H1 (cell line): Measurements from ENCODE around the gene C15orf61. TPM values are rescaled to one million over a fixed set of nuclear protein-coding genes. Genes with fewer than 3 reads are reported as not detected.

ENCODE experiments used
- CTCF ChIA-PET: fragments of 300-600 bp; sonication (Branson Sonifier 250); formaldehyde crosslinking; loops from one replicate; lab custom pipeline; 2021; ENCODE audit not compliant: partially characterized antibody; lab: Charles Lee
- POLR2A ChIA-PET: fragments of 300-600 bp; sonication (Branson Sonifier 250); formaldehyde crosslinking; loops from one replicate; lab custom pipeline; 2021; ENCODE audit warnings: inconsistent platforms; ENCODE audit not compliant: partially characterized antibody; lab: Charles Lee
- DNase-seq, 2 experiments: peaks; one replicate each; pipeline versions ENCODE4 v3.0.0 to v3.0.0-alpha.2; 2010 to 2022; ENCODE audit warnings: low spot score in 2 of 2, low read depth in 1 of 2, mixed read lengths in 1 of 2
- FAIRE-seq: peaks from 2 replicates; lab custom pipeline; 2011; peaks lifted over from hg19 to GRCh38; lab: Jason Lieb, UNC
- H2AFZ ChIP-seq: 2 replicates; pipeline ENCODE4 v1.8.1; 2012; ENCODE audit warnings: low read length, inconsistent platforms
- H2AK5ac ChIP-seq: 2 replicates; pipeline ENCODE4 v1.6.1; 2013; ENCODE audit warnings: low read depth, low read length
- H2BK120ac ChIP-seq: replicated peaks from 2 replicates; pipeline ENCODE3; 2013; ENCODE audit warnings: low read depth, low read length, inconsistent platforms
- H2BK12ac ChIP-seq: 2 replicates; pipeline ENCODE4 v1.6.1; 2013; ENCODE audit warnings: low read depth, low read length
- H2BK15ac ChIP-seq: 2 replicates; pipeline ENCODE4 v1.6.1; 2013; ENCODE audit warnings: low read length
- H2BK20ac ChIP-seq: 2 replicates; pipeline ENCODE4 v1.6.1; 2013; ENCODE audit warnings: low read length
- H2BK5ac ChIP-seq: 2 replicates; pipeline ENCODE4 v1.6.1; 2013; ENCODE audit warnings: low read depth, low read length
- H3K14ac ChIP-seq: 2 replicates; pipeline ENCODE4 v1.6.1; 2013; ENCODE audit warnings: inconsistent platforms; ENCODE audit not compliant: insufficient read length
- H3K18ac ChIP-seq: 2 replicates; pipeline ENCODE4 v1.6.1; 2013; ENCODE audit warnings: low read length; ENCODE audit errors: extremely low read depth
- H3K23ac ChIP-seq: 2 replicates; pipeline ENCODE4 v1.6.1; 2013; ENCODE audit warnings: inconsistent platforms; ENCODE audit not compliant: insufficient read length
- H3K23me2 ChIP-seq: 2 replicates; pipeline ENCODE4 v1.6.1; 2013; ENCODE audit warnings: low read depth, low read length
- H3K27ac ChIP-seq: 2 replicates; pipeline ENCODE4 v1.6.1; 2011; ENCODE audit warnings: low read depth, low read length, inconsistent platforms
- H3K27me3 ChIP-seq, 4 experiments: replicated peaks in 1 of 4; 1 replicate in 1 of 4; 2 replicates in 3 of 4; pipeline versions ENCODE4 v1.6.1 to v1.8.1; 2011 to 2013; ENCODE audit warnings: low read length in 3 of 4, mild to moderate bottlenecking in 3 of 4, inconsistent platforms in 2 of 4, mixed read lengths in 2 of 4, moderate library complexity in 1 of 4; ENCODE audit not compliant: control insufficient read depth in 3 of 4, insufficient read depth in 3 of 4; ENCODE audit errors: extremely low read depth in 1 of 4
- H3K36me3 ChIP-seq, 4 experiments: 2 replicates each; pipeline versions ENCODE4 v1.6.1 to v1.8.1; 2011 to 2013; ENCODE audit warnings: mild to moderate bottlenecking in 4 of 4, low read length in 3 of 4, moderate library complexity in 2 of 4, control low read depth in 1 of 4, inconsistent platforms in 1 of 4; ENCODE audit not compliant: insufficient read depth in 4 of 4, control insufficient read depth in 2 of 4
- H3K4ac ChIP-seq: replicated peaks from 2 replicates; pipeline ENCODE3; 2013; ENCODE audit warnings: low read length, low read depth, mixed read lengths, inconsistent platforms; ENCODE audit not compliant: insufficient read length
- H3K4me1 ChIP-seq, 4 experiments: replicated peaks in 1 of 4; 1 replicate in 1 of 4; 2 replicates in 3 of 4; pipeline versions ENCODE4 v1.6.1 to v1.8.1; 2011 to 2013; ENCODE audit warnings: low read length in 3 of 4, inconsistent platforms in 2 of 4, mixed read lengths in 1 of 4; ENCODE audit not compliant: insufficient read depth in 4 of 4, control insufficient read depth in 3 of 4
- H3K4me2 ChIP-seq, 2 experiments: 2 replicates each; pipeline versions ENCODE4 v1.6.1 to v1.8.1; 2011 to 2013; ENCODE audit warnings: low read depth in 2 of 2, low read length in 2 of 2, control low read depth in 1 of 2, inconsistent platforms in 1 of 2, mild to moderate bottlenecking in 1 of 2; ENCODE audit not compliant: insufficient read depth in 1 of 2
- H3K4me3 ChIP-seq, 4 experiments: fragments of 200-600, 300-600 bp in 1 of 4; sonication (generic), shearing (Covaris generic), sonication (Bioruptor Twin) in 1 of 4; 2 replicates each; pipeline versions ENCODE4 v1.5.1 to v1.8.1; 2011 to 2016; ENCODE audit warnings: low read length in 4 of 4, low read depth in 3 of 4, control low read depth in 2 of 4, inconsistent platforms in 2 of 4, mild to moderate bottlenecking in 2 of 4, mixed read lengths in 1 of 4, moderate library complexity in 1 of 4; ENCODE audit not compliant: insufficient read depth in 2 of 4; ENCODE audit errors: extremely low read depth in 1 of 4
- H3K56ac ChIP-seq: replicated peaks from 2 replicates; pipeline ENCODE3; 2013; ENCODE audit warnings: low read depth, mild to moderate bottlenecking, mixed read lengths, low read length, inconsistent platforms; ENCODE audit not compliant: insufficient read length
- H3K79me1 ChIP-seq: 2 replicates; pipeline ENCODE4 v1.6.1; 2013; ENCODE audit warnings: low read depth, low read length, control low read depth
- H3K79me2 ChIP-seq, 2 experiments: 2 replicates each; pipeline versions ENCODE4 v1.6.1 to v1.8.1; 2012 to 2013; ENCODE audit warnings: low read length in 2 of 2, mild to moderate bottlenecking in 2 of 2, inconsistent platforms in 1 of 2; ENCODE audit not compliant: insufficient read depth in 2 of 2, control insufficient read depth in 1 of 2
- H3K9ac ChIP-seq, 4 experiments: replicated peaks in 1 of 4; 1 replicate in 1 of 4; 2 replicates in 3 of 4; pipeline versions ENCODE4 v1.6.1 to v1.8.1; 2011 to 2013; ENCODE audit warnings: low read depth in 3 of 4, low read length in 3 of 4, control low read depth in 2 of 4, mild to moderate bottlenecking in 2 of 4, moderate library complexity in 2 of 4, inconsistent platforms in 1 of 4; ENCODE audit errors: extremely low read depth in 1 of 4
- H3K9me3 ChIP-seq, 2 experiments: 2 replicates each; pipeline versions ENCODE4 v1.6.1 to v1.8.1; 2012 to 2013; ENCODE audit warnings: mild to moderate bottlenecking in 2 of 2, moderate library complexity in 2 of 2, control low read depth in 1 of 2, inconsistent platforms in 1 of 2, low read depth in 1 of 2, low read length in 1 of 2, mixed read lengths in 1 of 2; ENCODE audit not compliant: insufficient read depth in 2 of 2
- H4K20me1 ChIP-seq, 2 experiments: replicated peaks in 1 of 2; 2 replicates each; pipeline versions ENCODE3 to v1.8.1; 2011 to 2013; ENCODE audit warnings: inconsistent platforms in 2 of 2, low read length in 2 of 2, mild to moderate bottlenecking in 1 of 2; ENCODE audit not compliant: insufficient read depth in 2 of 2, control insufficient read depth in 1 of 2
- H4K5ac ChIP-seq: 2 replicates; pipeline ENCODE4 v1.6.1; 2013; ENCODE audit warnings: low read length, low read depth, mixed read lengths, inconsistent platforms; ENCODE audit not compliant: insufficient read length
- H4K8ac ChIP-seq: 2 replicates; pipeline ENCODE4 v1.8.0; 2013; ENCODE audit warnings: mild to moderate bottlenecking, moderate library complexity, low read length, inconsistent platforms; ENCODE audit not compliant: insufficient read depth; ENCODE audit errors: extremely low read depth
- H4K91ac ChIP-seq: replicated peaks from 2 replicates; pipeline ENCODE3; 2013; ENCODE audit warnings: low read length, mixed read lengths, inconsistent platforms; ENCODE audit not compliant: insufficient read length
- ASH2L ChIP-seq: fragments of 200-600, 300-600 bp; sonication (generic); IDR thresholded peaks from one replicate; pipeline ENCODE4 v1.7.1; 2017; ENCODE audit warnings: low read length
- BACH1 ChIP-seq: IDR thresholded peaks from 2 replicates; pipeline ENCODE4 v1.6.1; 2012; ENCODE audit warnings: low read length, improper control_type of control experiment
- BCL11A ChIP-seq, 2 experiments: IDR thresholded peaks; one replicate each; pipeline ENCODE4 v1.6.1; 2011; ENCODE audit warnings: low read depth in 2 of 2, low read length in 2 of 2, mild to moderate bottlenecking in 2 of 2
- FOSL1 ChIP-seq: IDR thresholded peaks from 2 replicates; pipeline ENCODE4 v1.6.1; 2011; ENCODE audit warnings: mild to moderate bottlenecking, low read depth, low read length, moderate library complexity; ENCODE audit not compliant: insufficient read depth
- GTF2F1 ChIP-seq: IDR thresholded peaks from 2 replicates; pipeline ENCODE4 v1.6.1; 2012; ENCODE audit warnings: low read depth, low read length, improper control_type of control experiment, borderline replicate concordance
- HDAC6 ChIP-seq: IDR thresholded peaks from one replicate; pipeline ENCODE4 v1.7.1; 2012; ENCODE audit warnings: low read depth, mild to moderate bottlenecking, inconsistent platforms, low read length, moderate library complexity
- JUN ChIP-seq: IDR thresholded peaks from 2 replicates; pipeline ENCODE4 v1.6.1; 2011; ENCODE audit warnings: low read depth, mild to moderate bottlenecking, improper control_type of control experiment, low read length
- KDM4A ChIP-seq: IDR thresholded peaks from one replicate; pipeline ENCODE4 v1.7.1; 2012; ENCODE audit warnings: low read depth, mild to moderate bottlenecking, moderate library complexity, low read length, inconsistent platforms; ENCODE audit not compliant: severe bottlenecking
- RNF2 ChIP-seq: fragments of 200-900, 300-1000 bp; sonication (generic); IDR thresholded peaks from 2 replicates; pipeline ENCODE4 v1.7.1; 2016; ENCODE audit warnings: borderline replicate concordance, low read depth, mild to moderate bottlenecking, antibody characterized with exemption, low read length; ENCODE audit not compliant: poor library complexity, severe bottlenecking; ENCODE audit errors: missing control alignments
- SIX5 ChIP-seq: IDR thresholded peaks from 2 replicates; pipeline ENCODE4 v1.6.1; 2011; ENCODE audit warnings: mild to moderate bottlenecking, low read depth, low read length
- WGBS, 2 experiments: shearing (Covaris generic) in 1 of 2; methylation state at CpG; one replicate each; pipeline versions ENCODE4 v1.1.6 to v1.1.7; 2013 to 2015; ENCODE audit warnings: low lambda C conversion rate in 2 of 2, mixed read lengths in 2 of 2, inconsistent platforms in 1 of 2, low coverage in 1 of 2, missing lambda C conversion rate in 1 of 2; ENCODE audit not compliant: insufficient replicate concordance in 2 of 2, insufficient coverage in 1 of 2, insufficient read length in 1 of 2; ENCODE audit errors: extremely low coverage in 1 of 2, missing lambda C conversion rate in 1 of 2; 5-methylcytosine and 5-hydroxymethylcytosine counted together
- polyA plus RNA-seq, 7 experiments: library from polyadenylated mRNA; depleted of rRNA in 3 of 7; stranded (reverse) in 5 of 7; unstranded in 2 of 7; fragments of >200 nt in 5 of 7; fragments of 200-250 nt in 2 of 7; gene quantifications; 1 replicate in 5 of 7; 2 replicates in 1 of 7; 4 replicates in 1 of 7; pipeline versions ENCODE4 v1.2.1 to v1.2.3, GENCODE V29; 2011 to 2013; ENCODE audit warnings: missing spikeins in 2 of 7, mixed read lengths in 2 of 7
- total RNA-seq: library from RNA; stranded (reverse); fragmentation: NEBNext Ultra II Directional; extraction: Animal tissue kit (Norgen Biotek cat#: 25700); gene quantifications from 2 replicates; pipeline ENCODE4 v1.2.1, GENCODE V29; 2021

Gene C15orf61
- total and polyA plus RNA-seq, 2 of the 8 experiments (the other 6 are each of a cell fraction or from before 2014, with no cell fraction given): 1.7 to 2.0 TPM

DNA sequence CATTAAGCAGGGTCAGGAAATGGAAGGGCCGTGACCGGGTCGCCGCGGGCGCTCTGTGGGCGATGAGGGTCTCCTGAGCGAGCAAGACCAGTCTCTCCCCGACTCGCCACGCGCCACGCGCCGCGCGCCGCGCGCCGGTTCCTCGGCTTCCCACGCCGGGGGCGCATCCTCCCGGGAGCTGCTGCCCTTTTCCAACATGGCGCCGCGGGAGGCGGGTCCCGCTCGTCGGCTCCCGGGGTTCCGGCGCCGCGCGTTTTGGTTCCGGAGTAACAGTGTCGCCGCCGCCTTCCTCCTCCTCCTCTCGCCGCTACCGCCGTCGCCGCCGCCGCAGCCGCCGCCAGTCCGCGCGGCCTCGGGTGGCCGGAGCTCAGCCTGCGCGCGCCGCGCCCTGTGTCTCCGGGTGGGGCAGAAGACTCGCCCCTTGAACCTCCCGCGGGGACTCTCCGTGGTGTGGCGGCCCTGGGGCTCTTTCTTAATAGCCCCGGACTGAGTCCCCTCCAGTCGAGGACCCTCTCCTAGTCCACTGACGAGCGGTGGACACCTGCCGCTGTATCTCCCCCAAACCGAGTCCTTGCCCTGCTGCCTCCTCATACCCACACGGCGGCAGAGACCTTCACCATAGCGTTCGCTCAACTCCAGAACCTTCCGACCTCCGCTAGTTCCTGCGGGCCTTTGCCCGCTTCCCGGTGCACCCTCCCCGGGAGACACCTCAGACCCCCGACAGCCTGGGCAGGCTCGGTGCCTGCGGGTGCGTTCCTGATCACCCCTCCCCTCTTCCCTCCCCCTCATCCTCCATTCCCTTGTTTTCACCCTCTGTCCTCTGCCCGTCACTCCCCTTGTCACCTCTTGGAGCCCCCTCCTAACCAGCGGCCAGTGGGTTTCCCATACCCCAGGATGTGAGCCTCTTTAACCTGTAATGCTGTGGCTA lies 21.8 kb downstream of the C15orf61 start, which contains the start of gene MAP2K5:
Gene MAP2K5, plus strand, starts transcription at position 284 of the 928 bp plus-strand sequence. Its CDS starts 633 bp downstream, at position 917.
- FAIRE-seq: no peak
- peak; percentile 96 for TF ChIP-seq KDM4A
- TF ChIP-seq GTF2F1: no peak
- TF ChIP-seq RNF2: no peak
- TF ChIP-seq BACH1: no peak
- TF ChIP-seq BCL11A (IDR thresholded peaks at IDR 0.05; ENCODE audit: low read depth in 2 of 2, low read length in 2 of 2): no peak
- peak; percentile 89 for TF ChIP-seq ASH2L
- TF ChIP-seq FOSL1: 0 out of 2 replicates have a peak, but pooled peaks have one; percentile 6
- peak; percentile 31; the same call in 1 of the 2 replicates for TF ChIP-seq SIX5
- no peak for TF ChIP-seq JUN
- no peak for TF ChIP-seq HDAC6

More for the DNA sequence above, 21.8 kb downstream of the C15orf61 start, which contains the start of gene MAP2K5:
- Histone ChIP-seq H4K8ac (peak within 1 kb of the TSS; percentile 93; the same call in 1 of the 2 replicates), H3K27ac (no peak within 1 kb of the TSS), H3K36me3 (peaks cover 0 to 4% (median 2%) of the 10 kb centered on the region in 4 experiments; a peak in 2 of 8 replicates), H3K79me1 (no peaks in the 10 kb centered on the region; the same call in 1 of the 2 replicates), H2BK120ac (no peak within 1 kb of the TSS), H3K27me3 (no peaks in the 10 kb centered on the region; a peak in 1 of 7 replicates), H2BK12ac (no peak within 1 kb of the TSS), H3K23me2 (peaks cover 11% of the 10 kb centered on the region; the same call in 1 of the 2 replicates), H3K18ac (peak within 1 kb of the TSS; percentile 71), H4K91ac (peak within 1 kb of the TSS; percentile 49), H3K9ac (peak within 1 kb of the TSS; percentile 52 to 69 (median 54)), H3K4me1 (peaks cover 0 to 3% (median 1%) of the 10 kb centered on the region in 4 experiments; a peak in 4 of 7 replicates), H4K20me1 (no peaks in the 10 kb centered on the region), H3K79me2 (no peaks in the 10 kb centered on the region), H2BK20ac (no peak within 1 kb of the TSS), H4K5ac (peak within 1 kb of the TSS; percentile 57), H2AFZ (peak within 1 kb of the TSS; percentile 73), H3K14ac (no peak within 1 kb of the TSS), H2BK5ac (peak within 1 kb of the TSS; percentile 62; the same call in 1 of the 2 replicates), H3K4me2 (peak within 1 kb of the TSS; percentile 66 to 79), H3K4me3 (peak within 1 kb of the TSS; percentile 75 to 97 (median 88)), H3K56ac (peak within 1 kb of the TSS; percentile 78), H3K23ac (no peak within 1 kb of the TSS), H2BK15ac (no peak within 1 kb of the TSS), H2AK5ac (no peak within 1 kb of the TSS), H3K9me3 (no peaks in the 10 kb centered on the region), H3K4ac (no peak within 1 kb of the TSS)
- CTCF ChIA-PET: no interaction called here
- WGBS, 2 experiments: 3% methylated on average over 60 of the region's 91 CpGs; no CpG with 5 or more reads in 1 of the 2 experiments
- DNase-seq: peak in 1 of 2 experiments; percentile 87
- POLR2A ChIA-PET: interaction anchor here (0.7 to 1.0 kb wide), 2 partner anchors 18 to 21 kb away, joined by 3 read pairs; no protein-coding TSS in a partner anchor
